Measurements from ENCODE around the gene FBXW2.

- no peak for TF ChIP-seq SIN3A (IDR thresholded peaks at IDR 0.05; ENCODE audit: borderline replicate concordance, insufficient read depth, low read length)
- TF ChIP-seq POLR2AphosphoS5 (IDR thresholded peaks at IDR 0.05; ENCODE audit: low read depth, low read length): no peak
- no peak for TF ChIP-seq REST (IDR thresholded peaks at IDR 0.05; ENCODE audit: insufficient read depth in 1 of 2, low read depth in 2 of 2, low read length in 2 of 2)
- no peak for TF ChIP-seq TAF1 (IDR thresholded peaks at IDR 0.05; ENCODE audit: borderline replicate concordance, insufficient read depth, low read length)
- TF ChIP-seq FOXP2 (optimal IDR thresholded peaks at IDR 0.05; ENCODE audit: borderline replicate concordance, extremely low read depth, extremely low read length, insufficient read depth): no peak
Measured at GRCh38 chr9:120707170-120707569, 86.0 kb downstream of the FBXW2 start.

Data from PFSK-1 (cell line).